Heart right ventricle (tissue), 16 donors: ENCODE results near the gene CCDC50. TPM values are rescaled to one million over a fixed set of nuclear protein-coding genes. Genes with fewer than 3 reads are reported as not detected.

Experiments used
- ATAC-seq, 8 donors: fragments of 200-7000 bp; cut with Tn5 transposase; one replicate each; pipeline ENCODE4 v1.9.1; 2020; ENCODE audit warnings: mild to moderate bottlenecking in 8 of 8, moderate library complexity in 8 of 8, moderate number of reproducible peaks in 1 of 8
- DNase-seq, 2 donors: peaks; one replicate each; pipeline ENCODE4 v3.0.0-alpha.2; 2020
- H3K27ac ChIP-seq, 10 donors: fragments of 200-600 bp; sonication (generic) in 2 of 10; one replicate each; pipeline versions ENCODE4 v1.5.0 to v1.8.0; 2020 to 2022; ENCODE audit warnings: mild to moderate bottlenecking in 3 of 10
- H3K27me3 ChIP-seq, 7 donors: fragments of 200-600 bp; one replicate each; pipeline ENCODE4 v1.8.0; 2021 to 2022; ENCODE audit warnings: mild to moderate bottlenecking in 2 of 7
- H3K36me3 ChIP-seq, 9 donors: fragments of 200-600 bp; sonication (generic) in 1 of 9; one replicate each; pipeline versions ENCODE4 v1.5.0 to v1.8.0; 2020 to 2022; ENCODE audit warnings: mild to moderate bottlenecking in 2 of 9
- H3K4me1 ChIP-seq, 9 donors: fragments of 200-600 bp; sonication (generic) in 1 of 9; one replicate each; pipeline versions ENCODE4 v1.5.0 to v1.8.0; 2020 to 2022; ENCODE audit warnings: mild to moderate bottlenecking in 4 of 9
- H3K4me3 ChIP-seq, 10 donors: fragments of 200-600 bp; sonication (generic) in 2 of 10; one replicate each; pipeline versions ENCODE4 v1.5.0 to v1.8.0; 2020 to 2022; ENCODE audit warnings: mild to moderate bottlenecking in 7 of 10, moderate library complexity in 2 of 10
- H3K9me3 ChIP-seq, 11 donors: fragments of 200-600 bp in 10 of 11; sonication (generic) in 2 of 11; one replicate each; pipeline versions ENCODE4 v1.5.0 to v1.8.0; 2013 to 2022; ENCODE audit warnings: mild to moderate bottlenecking in 2 of 11, control low read depth in 1 of 11, moderate library complexity in 1 of 11
- CTCF ChIP-seq, 9 donors: fragments of 200-600 bp; sonication (generic) in 2 of 9; IDR thresholded peaks; one replicate each; pipeline versions ENCODE4 v1.5.0 to v1.8.0; 2021 to 2022; ENCODE audit warnings: antibody characterized with exemption in 9 of 9, mild to moderate bottlenecking in 5 of 9, moderate library complexity in 1 of 9
- WGBS, 2 donors: extraction: QIAGEN DNeasy Blood & Tissue Kit; methylation state at CpG; one replicate each; pipeline ENCODE4 v1.1.7; 2013; ENCODE audit warnings: inconsistent platforms in 1 of 2; 5-methylcytosine and 5-hydroxymethylcytosine counted together
- intact Hi-C, 10 donors: fragments of 100-400 bp; cut with DNase I; formaldehyde crosslinking; loops; one replicate each; pipeline versions ENCODE4 v1.11.1 to v1.14.2; 2022
- polyA plus RNA-seq, 2 donors: library from polyadenylated mRNA; stranded (reverse); fragments of 200-250 nt; gene quantifications; one replicate each; pipeline ENCODE4 v1.2.3, GENCODE V29; 2013
- total RNA-seq, 10 donors: library from RNA; stranded (reverse); fragmentation: NEBNext Ultra II Directional in 3 of 10; extraction: Animal tissue kit (Norgen Biotek cat#: 25700) in 3 of 10; gene quantifications; one replicate each; pipeline versions ENCODE4 v1.2.1 to v1.2.4, GENCODE V29; 2021 to 2023
- donor health status: Arrhythmogenic right ventricular cardiomyopathy.
- donor health status: ischemic (EF 13 %, LVEDD 7.1; RV severe dilation, severe dysfunction).
- donor health status: healthy with polysubstance abuse.
- donor health status: DM: no; HTN: yes; CAD: no.
- donor health status: DM: no; HTN: no; CAD: no.
- donor health status: ischemic (EF 25% LVEDD 6.9; RV normal size, moderate dysfunction).
- donor health status: ischemic (EF 25% LVEDD 5.7; RV mildly dilated, moderate dysfunction).
- donor health status: healthy.
- donor health status: DM: yes; HTN: yes; CAD: no.
- donor health status: Ischemic cardiomyopathy.
- donor health status: ischemic (EF 35%, LVEDD 5.7; RV mildly dilated, moderate dysfunction).
- donor health status: nonischemic (EF 11% LVEDD 7.7; RV severe dilation, severe dysfunction).
- donor health status: DM: yes; HTN: yes; CAD: no.
- donor health status: PGD.
- donor health status: ischemic (EF 29% LVEDD 5.4; RV normal size, mild dysfunction).
- donor health status: nonischemic (EF 23%, LVEDD 6.1; RV moderate dilation, normal function).

CCDC50 gene
- total and polyA plus RNA-seq, 12 donors = 14.3 to 58.8 (median 51.0) TPM

GRCh38 chr3:191342006-191342405 is 12.8 kb downstream of the CCDC50 start:
- DNase-seq (no peak), ATAC-seq (no peak)
- Histone ChIP-seq H3K4me3 (no peak overlapping the region), H3K9me3 (no peaks in the 10 kb centered on the region), H3K4me1 (peaks cover 0 to 100% (median 86%) of the 10 kb centered on the region in 9 donors), H3K27ac (no peak overlapping the region), H3K27me3 (no peaks in the 10 kb centered on the region), H3K36me3 (no peaks in the 10 kb centered on the region)
- no peak for TF ChIP-seq CTCF (IDR thresholded peaks at IDR 0.05)
- 80 to 83% methylated on average over 2 of the region's 2 CpGs for WGBS, 2 donors
- intact Hi-C loops = no loop called here

GRCh38 chr3:191342411-191342810 is 13.2 kb downstream of the CCDC50 start:
- no peak for DNase-seq
- H3K27me3 ChIP-seq = no peaks in the 10 kb centered on the region
- no peak for ATAC-seq
- intact Hi-C loops = no loop called here
- H3K4me3 ChIP-seq = no peak overlapping the region
- no peak for TF ChIP-seq CTCF (IDR thresholded peaks at IDR 0.05)
- H3K27ac ChIP-seq = no peak overlapping the region
- H3K4me1 ChIP-seq = peaks cover 0 to 100% (median 88%) of the 10 kb centered on the region in 9 donors
- H3K36me3 ChIP-seq = no peaks in the 10 kb centered on the region
- H3K9me3 ChIP-seq = no peaks in the 10 kb centered on the region

- no peak overlapping the region for H3K4me3 ChIP-seq
- peaks cover 0 to 99% (median 85%) of the 10 kb centered on the region in 9 donors for H3K4me1 ChIP-seq
- intact Hi-C loops = no loop called here
- 82 to 84% methylated on average over 4 of the region's 4 CpGs for WGBS, 2 donors
- DNase-seq (no peak), ATAC-seq (peak in 1 of 8 donors; percentile 38)
- no peaks in the 10 kb centered on the region for H3K36me3 ChIP-seq
- TF ChIP-seq CTCF (IDR thresholded peaks at IDR 0.05) = no peak
- no peaks in the 10 kb centered on the region for H3K27me3 ChIP-seq
- no peaks in the 10 kb centered on the region for H3K9me3 ChIP-seq
- H3K27ac ChIP-seq = no peak overlapping the region
Observed at GRCh38 chr3:191343115-191343514, 13.9 kb downstream of the CCDC50 start.

GRCh38 chr3:191343913-191344312 is 14.7 kb downstream of the CCDC50 start:
- Histone ChIP-seq H3K9me3 (no peaks in the 10 kb centered on the region), H3K36me3 (no peaks in the 10 kb centered on the region), H3K27ac (no peak overlapping the region), H3K4me1 (peaks cover 0 to 98% (median 78%) of the 10 kb centered on the region in 9 donors), H3K27me3 (no peaks in the 10 kb centered on the region), H3K4me3 (no peak overlapping the region)
- TF ChIP-seq CTCF (IDR thresholded peaks at IDR 0.05) = no peak
- DNase-seq (no peak), ATAC-seq (no peak)
- intact Hi-C loops = no loop called here
- 70 to 77% methylated on average over 5 of the region's 5 CpGs for WGBS, 2 donors
